ENCODE results near the gene AKAP4. TPM values are rescaled to one million over a fixed set of nuclear protein-coding genes. Genes with fewer than 3 reads are reported as not detected.

AKAP4 gene, protein sequence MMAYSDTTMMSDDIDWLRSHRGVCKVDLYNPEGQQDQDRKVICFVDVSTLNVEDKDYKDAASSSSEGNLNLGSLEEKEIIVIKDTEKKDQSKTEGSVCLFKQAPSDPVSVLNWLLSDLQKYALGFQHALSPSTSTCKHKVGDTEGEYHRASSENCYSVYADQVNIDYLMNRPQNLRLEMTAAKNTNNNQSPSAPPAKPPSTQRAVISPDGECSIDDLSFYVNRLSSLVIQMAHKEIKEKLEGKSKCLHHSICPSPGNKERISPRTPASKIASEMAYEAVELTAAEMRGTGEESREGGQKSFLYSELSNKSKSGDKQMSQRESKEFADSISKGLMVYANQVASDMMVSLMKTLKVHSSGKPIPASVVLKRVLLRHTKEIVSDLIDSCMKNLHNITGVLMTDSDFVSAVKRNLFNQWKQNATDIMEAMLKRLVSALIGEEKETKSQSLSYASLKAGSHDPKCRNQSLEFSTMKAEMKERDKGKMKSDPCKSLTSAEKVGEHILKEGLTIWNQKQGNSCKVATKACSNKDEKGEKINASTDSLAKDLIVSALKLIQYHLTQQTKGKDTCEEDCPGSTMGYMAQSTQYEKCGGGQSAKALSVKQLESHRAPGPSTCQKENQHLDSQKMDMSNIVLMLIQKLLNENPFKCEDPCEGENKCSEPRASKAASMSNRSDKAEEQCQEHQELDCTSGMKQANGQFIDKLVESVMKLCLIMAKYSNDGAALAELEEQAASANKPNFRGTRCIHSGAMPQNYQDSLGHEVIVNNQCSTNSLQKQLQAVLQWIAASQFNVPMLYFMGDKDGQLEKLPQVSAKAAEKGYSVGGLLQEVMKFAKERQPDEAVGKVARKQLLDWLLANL
- not detected for total RNA-seq

DNA sequence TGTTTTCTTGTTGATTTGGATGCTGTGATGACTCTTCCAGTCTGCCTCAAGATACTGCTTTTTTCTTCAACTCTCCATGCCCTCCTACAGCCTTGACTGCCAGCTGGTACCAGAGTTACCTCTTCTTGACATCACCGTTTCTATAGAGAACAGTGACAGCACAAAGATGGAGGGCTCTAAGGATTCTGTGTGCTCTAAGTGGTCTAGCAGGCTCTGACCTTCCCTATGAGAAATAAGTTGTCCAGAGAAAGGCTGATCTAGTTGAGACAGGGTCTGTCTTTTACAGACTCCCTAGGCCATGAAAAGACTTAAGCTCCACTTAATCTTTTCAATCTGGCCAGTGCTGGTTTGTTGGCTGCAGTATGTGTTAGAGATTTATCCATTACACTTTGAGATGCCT lies at the start of gene AKAP4:
AKAP4 (minus strand) TSS at position 101 of the 400 bp plus-strand sequence. CDS start 118 bp downstream, outside the sequence.

DNA sequence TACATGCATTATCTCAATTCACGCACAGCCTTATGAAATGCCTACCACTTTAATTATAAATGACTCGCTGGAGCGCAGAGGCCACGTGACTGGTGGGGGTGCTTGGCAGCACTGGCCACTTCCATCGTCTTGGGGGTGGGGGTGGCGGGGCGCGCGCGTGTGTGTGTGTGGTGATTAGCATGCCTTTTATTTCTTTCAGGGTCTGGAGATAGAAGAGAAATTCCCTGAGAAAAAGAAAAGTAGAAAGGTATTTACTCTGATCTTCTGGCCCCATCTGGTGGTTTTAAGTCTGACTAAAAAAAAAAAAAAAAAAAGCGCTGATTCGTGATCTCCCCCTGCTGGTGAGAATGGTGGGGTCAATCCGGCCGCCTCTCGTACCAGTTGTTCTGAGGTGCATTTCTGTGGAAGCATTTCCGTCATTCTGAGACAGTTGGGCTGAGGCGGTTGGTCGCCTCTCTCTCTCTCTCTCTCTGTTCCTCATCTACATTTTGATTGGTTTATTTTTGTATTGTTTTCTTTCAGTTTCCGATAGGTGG lies 3.6 kb upstream of the AKAP4 start, which contains the start of gene CCNB3:
CCNB3 (plus strand) TSS at position 402 of the 536 bp plus-strand sequence. CDS start 80,399 bp downstream, outside the sequence.

Small RNA genes within 50 kb of the gene (small RNA-seq; reads per million reads assigned to genes)
- gene PYY3 (ENCODE audit: low replicate concordance): not detected
- gene RF00019 (ENCODE audit: low replicate concordance): not detected

Other genes with a start within 250 kb of the AKAP4 start
- 0.31 TPM for gene CCNB3, start 3.8 kb upstream of the AKAP4 start, total RNA-seq